HCT116 (cell line): Measurements from ENCODE around the gene SLC25A17. TPM values are rescaled to one million over a fixed set of nuclear protein-coding genes. Genes with fewer than 3 reads are reported as not detected.

Experiments used
- ATAC-seq: fragments of 200-7000 bp; cut with Tn5 transposase; 2 replicates; pipeline ENCODE4 v1.9.1; 2020; ENCODE audit warnings: mild to moderate bottlenecking, moderate library complexity
- BruUV-seq: library from RNA; stranded (reverse); fragments of 400-500 nt; replicated peaks from 2 replicates; lab custom pipeline; 2021; lab: Mats Ljungman, UMichigan
- CTCF ChIA-PET: fragments of 300-600 bp; sonication (Branson Sonifier 250); formaldehyde crosslinking; loops from one replicate; lab custom pipeline; 2021; ENCODE audit warnings: antibody characterized with exemption; lab: Charles Lee
- POLR2A ChIA-PET: fragments of 300-600, 350-600 bp; sonication (Branson Sonifier 250); formaldehyde crosslinking; loops from one replicate; lab custom pipeline; 2021; ENCODE audit warnings: antibody characterized with exemption; lab: Charles Lee
- RAD21 ChIA-PET, 2 experiments: fragments of 300-600 bp; sonication (Branson Sonifier 250); formaldehyde crosslinking; loops; one replicate each; lab custom pipeline; 2023; ENCODE audit warnings: low total read pairs in 2 of 2; ENCODE audit not compliant: uncharacterized antibody in 2 of 2, unreplicated experiment in 2 of 2, low non-redundant PET in 1 of 2; lab: Charles Lee
- DNase-seq: peaks from one replicate; pipeline ENCODE4 v3.0.0-alpha.2; 2010; ENCODE audit warnings: low read depth, low spot score
- H2AFZ ChIP-seq: fragments of 200-600 bp; shearing (Covaris generic), sonication (generic); 2 replicates; pipeline ENCODE4 v1.6.1; 2017; ENCODE audit warnings: low read depth, mixed run types, mixed read lengths, antibody characterized with exemption, low read length; ENCODE audit not compliant: poor library complexity, severe bottlenecking
- H3K27ac ChIP-seq: 2 replicates; pipeline ENCODE4 v1.5.1; 2012; ENCODE audit warnings: low read depth, low read length
- H3K27me3 ChIP-seq: fragments of 200-600 bp; sonication (generic); 2 replicates; pipeline ENCODE4 v1.6.1; 2016; ENCODE audit warnings: mixed run types, low read length, mixed read lengths; ENCODE audit not compliant: insufficient read depth
- H3K36me3 ChIP-seq, 2 experiments: fragments of 200-500 bp in 1 of 2; fragments of 200-600 bp in 1 of 2; sonication (Bioruptor generic) in 1 of 2; sonication (generic) in 1 of 2; 2 replicates each; pipeline versions ENCODE4 v1.5.1 to v1.6.1; 2014 to 2016; ENCODE audit warnings: low read length in 2 of 2, inconsistent platforms in 1 of 2, mixed read lengths in 1 of 2, mixed run types in 1 of 2; ENCODE audit not compliant: insufficient read depth in 2 of 2, control insufficient read depth in 1 of 2
- H3K4me1 ChIP-seq, 2 experiments: fragments of 200-600 bp in 1 of 2; sonication (generic) in 1 of 2; 2 replicates each; pipeline versions ENCODE4 v1.5.1 to v1.6.1; 2012 to 2017; ENCODE audit warnings: low read length in 2 of 2, inconsistent platforms in 1 of 2, mild to moderate bottlenecking in 1 of 2, mixed read lengths in 1 of 2, mixed run types in 1 of 2, moderate library complexity in 1 of 2; ENCODE audit not compliant: insufficient read depth in 2 of 2, control insufficient read depth in 1 of 2
- H3K4me2 ChIP-seq: fragments of 200-600 bp; sonication (generic); 2 replicates; pipeline ENCODE4 v1.6.1; 2017; ENCODE audit warnings: mixed run types, low read length, mixed read lengths
- H3K4me3 ChIP-seq, 2 experiments: fragments of 200-600 bp in 1 of 2; sonication (generic) in 1 of 2; replicated peaks in 1 of 2; 2 replicates each; pipeline ENCODE4 v1.5.1; 2011 to 2016; ENCODE audit warnings: low read length in 2 of 2, control low read depth in 1 of 2, low read depth in 1 of 2, mild to moderate bottlenecking in 1 of 2, mixed read lengths in 1 of 2, mixed run types in 1 of 2
- H3K79me2 ChIP-seq: fragments of 200-600 bp; sonication (generic); 2 replicates; pipeline ENCODE4 v1.6.1; 2017; ENCODE audit warnings: mild to moderate bottlenecking, mixed run types, low read length, moderate library complexity, mixed read lengths; ENCODE audit not compliant: insufficient read depth
- H3K9ac ChIP-seq: fragments of 200-600 bp; sonication (generic); 2 replicates; pipeline ENCODE4 v1.6.1; 2016; ENCODE audit warnings: low read length, mixed read lengths
- H3K9me2 ChIP-seq: fragments of 200-600 bp; sonication (generic), shearing (Covaris generic); 2 replicates; pipeline ENCODE4 v1.6.1; 2017; ENCODE audit warnings: mixed run types, mild to moderate bottlenecking, moderate library complexity; ENCODE audit not compliant: insufficient read depth
- H3K9me3 ChIP-seq, 2 experiments: fragments of 200-500 bp in 1 of 2; fragments of 200-600 bp in 1 of 2; sonication (Bioruptor generic) in 1 of 2; sonication (generic) in 1 of 2; 2 replicates each; pipeline ENCODE4 v1.6.1; 2014 to 2017; ENCODE audit warnings: low read length in 2 of 2, mixed read lengths in 2 of 2, inconsistent platforms in 1 of 2, low read depth in 1 of 2, mild to moderate bottlenecking in 1 of 2, mixed run types in 1 of 2, moderate library complexity in 1 of 2; ENCODE audit not compliant: control insufficient read depth in 1 of 2, insufficient read depth in 1 of 2
- H4K20me1 ChIP-seq: fragments of 200-600 bp; sonication (generic), shearing (Covaris generic); 2 replicates; pipeline ENCODE4 v1.6.1; 2017; ENCODE audit warnings: mixed run types, mild to moderate bottlenecking, moderate library complexity; ENCODE audit not compliant: insufficient read depth
- ATF3 ChIP-seq: IDR thresholded peaks from 2 replicates; pipeline ENCODE4 v1.6.1; 2012
- CTCF ChIP-seq, 3 experiments: fragments of 200-600 bp in 1 of 3; sonication (generic) in 1 of 3; IDR thresholded peaks in 2 of 3; conservative IDR thresholded peaks in 1 of 3; 2 replicates each; pipeline ENCODE4 v1.5.1; 2012 to 2017; ENCODE audit warnings: low read depth in 2 of 3, low read length in 2 of 3, antibody characterized with exemption in 1 of 3, borderline replicate concordance in 1 of 3, control low read depth in 1 of 3, mild to moderate bottlenecking in 1 of 3, mixed read lengths in 1 of 3, mixed run types in 1 of 3, moderate library complexity in 1 of 3; ENCODE audit not compliant: insufficient read depth in 1 of 3
- ELF1 ChIP-seq: IDR thresholded peaks from 2 replicates; pipeline ENCODE4 v1.6.1; 2012; ENCODE audit warnings: low read depth, borderline replicate concordance
- EZH2 ChIP-seq: fragments of 200-600 bp; sonication (generic); IDR thresholded peaks from 2 replicates; pipeline ENCODE4 v1.6.1; 2017; ENCODE audit warnings: antibody characterized with exemption, mixed run types
- EZH2phosphoT487 ChIP-seq: fragments of 200-600 bp; IDR thresholded peaks from 2 replicates; pipeline ENCODE4 v1.6.1; 2018; ENCODE audit warnings: antibody characterized with exemption, borderline replicate concordance
- FOSL1 ChIP-seq: IDR thresholded peaks from 2 replicates; pipeline ENCODE4 v1.6.1; 2012; ENCODE audit warnings: low read depth
- MAX ChIP-seq: IDR thresholded peaks from 2 replicates; pipeline ENCODE4 v1.6.1; 2012
- YY1 ChIP-seq: IDR thresholded peaks from 2 replicates; pipeline ENCODE4 v1.6.1; 2011; ENCODE audit warnings: low read length, low read depth, moderate library complexity, mild to moderate bottlenecking; ENCODE audit not compliant: insufficient replicate concordance; ENCODE audit errors: extremely low read depth
- ZNF274 ChIP-seq: fragments of 200-500 bp; sonication (Bioruptor generic); IDR thresholded peaks from 2 replicates; pipeline ENCODE4 v1.6.1; 2014; ENCODE audit warnings: mild to moderate bottlenecking, low read depth, low read length, inconsistent platforms
- intact Hi-C: fragments of 100-400 bp; cut with micrococcal nuclease; formaldehyde crosslinking; loops from 2 replicates; pipeline ENCODE4 v1.10.0; 2022
- total RNA-seq: library from RNA; stranded (reverse); gene quantifications from one replicate; pipeline ENCODE4 v1.2.1, GENCODE V29; 2021; ENCODE audit not compliant: unreplicated experiment

SLC25A17 gene
- total RNA-seq, 1 experiment from 2014 or later: 16.6 TPM

GRCh38 chr22:40757071-40757470, 62.1 kb downstream of the SLC25A17 start:
- no TSS peak for BruUV-seq
- no peaks in the 10 kb centered on the region for H3K27me3 ChIP-seq
- no peaks in the 10 kb centered on the region for H4K20me1 ChIP-seq
- RAD21 ChIA-PET: no interaction called here
- H3K9ac ChIP-seq: no peak overlapping the region
- no peak for DNase-seq
- H3K9me3 ChIP-seq: no peaks in the 10 kb centered on the region
- H3K4me2 ChIP-seq: no peak overlapping the region
- peaks cover 0 to 2% of the 10 kb centered on the region in 2 experiments; a peak in 2 of 4 replicates for H3K4me1 ChIP-seq
- H3K79me2 ChIP-seq: no peaks in the 10 kb centered on the region
- TF ChIP-seq ATF3 (no peak), CTCF (IDR thresholded peaks at IDR 0.05 in 2 of 3, conservative IDR thresholded peaks at IDR 0.05 in 1 of 3; ENCODE audit: borderline replicate concordance in 1 of 3, insufficient read depth in 1 of 3, low read depth in 2 of 3, low read length in 2 of 3) (no peak), FOSL1 (no peak), MAX (no peak), EZH2phosphoT487 (no peak), YY1 (no peak), ZNF274 (no peak), EZH2 (no peak), ELF1 (no peak)
- no peak overlapping the region for H3K27ac ChIP-seq
- no peaks in the 10 kb centered on the region for H3K9me2 ChIP-seq
- ATAC-seq: no peak
- no peaks in the 10 kb centered on the region for H3K36me3 ChIP-seq
- CTCF ChIA-PET: interaction anchor here (7.2 kb wide), 1 partner anchor 74 kb away, joined by 67 read pairs; no protein-coding TSS in a partner anchor
- H3K4me3 ChIP-seq: no peak overlapping the region
- intact Hi-C loops: no loop called here
- POLR2A ChIA-PET: no interaction called here
- H2AFZ ChIP-seq: no peak overlapping the region
